OCI-LY3 (cell line): ENCODE data around the gene KLRF2.

Source experiments
- EZH2phosphoT487 ChIP-seq: fragments of 200-600 bp; shearing (Covaris generic); IDR thresholded peaks from 2 replicates; pipeline ENCODE4 v1.6.1; 2018; ENCODE audit warnings: antibody characterized with exemption, mixed run types, low read depth
- TF ChIP-seq, protein P1 (sequence below): fragments of 200-600, 300-600 bp; sonication (generic); IDR thresholded peaks from 2 replicates; pipeline ENCODE4 v1.5.1; 2014; ENCODE audit warnings: antibody characterized with exemption, low read length, low read depth

DNA sequence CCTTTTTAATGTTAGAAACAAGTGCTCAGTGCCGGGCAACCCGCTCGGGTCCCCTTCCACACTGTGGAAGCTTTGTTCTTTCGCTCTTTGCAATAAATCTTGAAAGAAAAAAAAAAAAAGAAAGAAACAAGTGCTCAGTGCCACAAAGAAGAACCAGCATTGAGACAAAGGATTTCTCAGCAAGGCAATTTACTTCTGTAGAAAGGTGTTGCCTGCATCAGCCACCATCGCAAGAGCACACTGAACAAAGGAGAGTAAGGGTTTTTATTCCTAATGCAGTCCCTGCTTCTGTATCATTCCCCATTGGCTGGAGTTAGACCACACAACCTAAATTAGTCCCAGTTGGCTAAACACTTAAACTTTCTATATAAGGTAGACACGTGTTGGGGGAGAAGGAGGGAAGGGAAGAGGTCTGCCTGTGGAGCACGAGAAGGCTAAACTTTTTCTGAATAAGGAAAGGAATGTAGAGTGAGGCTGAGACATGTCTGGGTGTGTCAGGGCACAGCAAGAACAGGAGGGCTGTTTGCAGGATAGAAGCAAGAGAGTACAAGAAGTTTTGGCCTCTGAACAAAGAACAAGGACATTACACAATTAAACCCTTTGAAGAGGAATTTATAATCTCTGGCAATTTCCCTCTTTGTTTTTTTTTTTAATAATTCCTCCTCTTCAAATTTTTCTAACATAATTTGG, 21.4 kb downstream of the KLRF2 start:
- TF ChIP-seq, protein P1, sequence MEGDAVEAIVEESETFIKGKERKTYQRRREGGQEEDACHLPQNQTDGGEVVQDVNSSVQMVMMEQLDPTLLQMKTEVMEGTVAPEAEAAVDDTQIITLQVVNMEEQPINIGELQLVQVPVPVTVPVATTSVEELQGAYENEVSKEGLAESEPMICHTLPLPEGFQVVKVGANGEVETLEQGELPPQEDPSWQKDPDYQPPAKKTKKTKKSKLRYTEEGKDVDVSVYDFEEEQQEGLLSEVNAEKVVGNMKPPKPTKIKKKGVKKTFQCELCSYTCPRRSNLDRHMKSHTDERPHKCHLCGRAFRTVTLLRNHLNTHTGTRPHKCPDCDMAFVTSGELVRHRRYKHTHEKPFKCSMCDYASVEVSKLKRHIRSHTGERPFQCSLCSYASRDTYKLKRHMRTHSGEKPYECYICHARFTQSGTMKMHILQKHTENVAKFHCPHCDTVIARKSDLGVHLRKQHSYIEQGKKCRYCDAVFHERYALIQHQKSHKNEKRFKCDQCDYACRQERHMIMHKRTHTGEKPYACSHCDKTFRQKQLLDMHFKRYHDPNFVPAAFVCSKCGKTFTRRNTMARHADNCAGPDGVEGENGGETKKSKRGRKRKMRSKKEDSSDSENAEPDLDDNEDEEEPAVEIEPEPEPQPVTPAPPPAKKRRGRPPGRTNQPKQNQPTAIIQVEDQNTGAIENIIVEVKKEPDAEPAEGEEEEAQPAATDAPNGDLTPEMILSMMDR: no peak
- TF ChIP-seq EZH2phosphoT487: no peak
